Measurements from ENCODE around the gene FBXO2.
A peak's percentile ranks its signal among the peaks of the same experiment; 100 is the strongest.
"Not testable (repeated sequence)": the region's sequence is repeated elsewhere in the genome, so short reads cannot be mapped to it uniquely, and the experiment has no call there.

The FBXO2 gene

DNA sequence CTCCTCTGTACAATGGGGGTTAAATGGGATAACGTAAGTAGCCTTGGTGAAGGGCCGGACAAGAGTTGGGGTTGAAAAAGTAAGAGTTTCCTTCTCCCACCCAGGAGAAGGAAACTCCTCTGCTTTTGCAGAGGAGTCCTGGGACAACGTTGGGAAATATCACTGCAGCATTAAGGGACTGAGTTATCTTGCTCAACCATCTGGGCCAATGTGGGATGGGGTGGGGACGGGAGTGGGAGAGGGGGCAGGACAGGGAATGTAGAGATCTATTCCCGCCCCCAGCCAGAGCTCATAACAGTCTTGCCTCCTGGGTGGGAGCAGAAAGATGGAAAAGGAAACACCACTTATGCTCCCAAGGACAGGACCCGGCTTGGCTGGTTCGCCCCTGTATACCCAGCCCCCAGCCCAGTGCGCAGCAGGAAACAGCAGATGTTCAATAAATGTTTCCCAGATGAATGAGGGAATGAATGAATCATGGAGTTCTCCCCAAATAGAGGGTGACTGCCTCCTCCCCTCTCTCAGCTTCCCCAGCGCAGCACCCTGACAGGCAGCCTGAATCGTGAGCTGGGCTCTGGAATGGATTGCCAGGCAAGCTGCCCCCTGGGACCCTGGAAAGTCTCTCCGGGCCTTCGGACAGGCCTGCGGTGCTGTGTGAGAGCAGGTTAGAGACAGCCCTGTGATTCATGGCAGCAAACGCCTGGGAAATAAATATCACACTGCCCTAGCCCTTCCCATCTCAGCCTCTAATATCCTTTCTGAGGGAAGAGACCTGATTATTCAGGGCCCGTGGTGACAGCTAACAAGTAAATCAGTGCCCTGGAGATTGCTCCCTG is 24.8 kb downstream of the FBXO2 start:
- DNase-seq (ENCODE audit: low read depth) = no peak

DNA sequence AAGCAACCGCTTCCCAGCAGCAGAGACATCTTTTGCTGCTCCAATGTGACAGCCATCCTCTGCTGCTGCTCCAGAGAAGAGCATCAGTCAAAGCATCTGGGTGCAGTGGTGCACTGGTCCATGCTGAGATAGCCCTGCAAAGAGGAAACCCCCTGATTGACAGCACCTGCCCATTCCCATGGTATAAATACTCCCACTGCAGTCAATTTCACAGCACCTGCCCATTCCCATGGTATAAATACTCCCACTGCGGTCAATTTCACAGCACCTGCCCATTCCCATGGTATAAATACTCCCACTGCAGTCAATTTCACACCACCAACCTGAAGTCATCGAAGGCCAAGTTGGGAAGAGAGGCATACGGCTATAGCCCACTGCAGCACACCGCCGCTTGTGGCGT is 25.5 kb downstream of the FBXO2 start:
- DNase-seq (ENCODE audit: low read depth) = no peak

DNA sequence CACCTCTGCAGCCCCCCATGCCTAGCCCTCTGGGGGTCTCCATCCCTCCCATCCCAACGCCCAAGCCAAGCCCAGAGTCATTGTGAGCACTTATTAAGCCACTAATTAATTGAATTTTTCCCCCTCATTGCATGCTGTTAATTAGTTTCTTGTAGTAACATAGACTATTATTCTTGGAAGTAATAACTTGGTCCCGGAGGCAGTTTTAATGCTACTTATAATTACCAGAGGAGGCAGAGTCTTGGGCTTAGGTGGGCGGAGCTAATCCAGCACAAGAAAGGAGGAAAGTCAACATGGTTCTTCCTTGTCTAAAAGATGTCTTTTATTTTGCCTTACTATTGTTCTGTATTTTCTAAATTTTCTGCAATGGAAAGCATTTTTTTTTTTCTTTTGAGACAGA is 27.7 kb downstream of the FBXO2 start:
- DNase-seq (ENCODE audit: low read depth) = no peak

DNA sequence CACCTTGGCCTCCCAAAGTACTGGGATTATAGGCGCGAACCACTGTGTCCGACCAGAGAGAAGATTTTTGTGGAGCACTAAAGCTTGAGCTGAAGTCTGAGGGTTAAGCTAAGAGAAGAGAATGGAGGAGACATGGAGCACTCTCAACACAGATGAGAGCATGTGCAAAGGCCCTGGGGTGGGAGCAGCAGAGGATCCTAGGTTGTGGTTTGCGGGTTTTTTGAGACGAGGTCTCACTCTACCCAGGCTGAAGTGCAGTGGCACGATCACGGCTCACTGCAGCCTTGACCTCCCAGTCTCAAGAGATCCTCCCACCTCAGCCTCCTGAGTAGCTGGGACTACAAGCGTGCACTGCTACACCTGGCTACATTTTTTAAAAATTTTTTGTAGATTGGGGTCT is 30.5 kb downstream of the FBXO2 start:
- no peak for DNase-seq (ENCODE audit: low read depth)

DNA sequence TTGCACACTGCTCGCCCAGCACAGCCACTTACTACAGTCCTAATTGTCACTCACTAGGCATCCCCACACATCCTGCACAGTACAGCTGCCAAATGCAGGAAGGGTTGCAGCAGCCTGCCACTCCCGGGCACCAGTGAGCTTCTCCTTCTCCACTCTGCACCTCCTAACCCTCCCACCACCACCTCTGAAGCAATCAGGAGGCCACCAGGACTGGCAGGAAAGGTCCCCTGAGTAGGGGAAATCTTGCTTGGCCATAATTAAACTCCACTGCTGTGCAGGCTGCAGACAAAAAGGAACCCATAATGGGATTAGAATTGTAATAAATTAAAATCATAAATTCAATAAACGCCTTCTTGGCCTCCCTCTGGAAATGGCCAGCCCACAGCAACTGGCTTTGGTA is 31.8 kb downstream of the FBXO2 start:
- no peak for DNase-seq (ENCODE audit: low read depth)

DNA sequence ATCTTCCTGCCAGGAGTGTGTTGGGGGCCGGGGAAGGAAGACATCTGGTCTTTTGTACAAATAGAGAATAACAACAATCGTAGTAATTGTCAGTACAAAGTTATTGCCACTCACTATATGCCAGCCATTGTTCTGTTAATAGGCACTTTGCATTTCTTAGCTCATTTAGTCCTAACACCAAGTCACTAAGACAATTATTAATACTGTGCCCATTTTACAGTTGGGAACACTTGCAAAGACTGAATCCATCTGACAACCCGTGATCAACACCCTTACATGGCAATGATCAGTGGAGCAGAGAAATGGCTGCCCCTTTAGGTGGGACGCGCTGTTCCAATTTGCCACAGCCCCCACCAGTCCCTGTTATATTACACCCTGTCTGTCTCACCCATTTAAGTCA is 33.3 kb downstream of the FBXO2 start:
- no peak for DNase-seq (ENCODE audit: low read depth)

DNA sequence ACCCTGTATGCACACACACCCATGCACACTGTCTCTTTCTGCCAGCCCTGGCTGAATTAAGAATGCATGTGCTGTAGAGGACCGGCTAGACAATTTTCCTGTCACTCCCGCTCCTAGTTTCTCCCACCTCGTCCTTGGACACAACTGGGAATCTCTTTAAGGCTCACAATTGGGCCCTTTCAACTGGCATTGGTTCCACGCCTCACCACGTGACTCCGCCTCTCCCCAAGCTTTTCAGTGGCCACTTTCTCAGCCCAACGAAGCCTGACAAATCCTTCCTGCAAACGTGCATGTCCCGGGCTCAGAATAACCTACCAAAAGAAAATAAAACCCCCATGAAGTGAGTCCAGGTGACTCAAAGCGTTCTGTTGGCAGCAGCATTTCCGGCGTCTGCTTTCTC is 33.8 kb downstream of the FBXO2 start:
- DNase-seq (ENCODE audit: low read depth) = no peak

DNA sequence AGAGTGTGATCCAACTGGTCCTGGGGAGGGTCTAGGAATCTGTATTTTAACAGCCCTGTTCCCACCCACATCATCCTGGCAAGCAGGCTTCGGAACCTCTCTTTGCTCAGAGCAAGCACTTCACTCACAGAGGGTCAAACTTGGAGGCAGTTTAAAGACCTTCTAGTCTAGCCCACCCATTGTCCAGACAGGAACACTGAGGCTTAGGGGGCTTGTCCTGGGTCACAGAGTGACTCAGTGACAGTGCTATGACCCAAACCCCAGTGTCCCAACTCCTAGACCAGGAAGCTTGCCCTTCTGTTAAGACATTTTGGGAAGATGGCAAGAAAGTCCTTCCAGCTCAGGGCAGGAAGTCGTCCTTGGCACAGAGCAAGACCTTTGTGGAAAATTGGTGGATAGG is 36.5 kb downstream of the FBXO2 start:
- DNase-seq (ENCODE audit: low read depth) = no peak

DNA sequence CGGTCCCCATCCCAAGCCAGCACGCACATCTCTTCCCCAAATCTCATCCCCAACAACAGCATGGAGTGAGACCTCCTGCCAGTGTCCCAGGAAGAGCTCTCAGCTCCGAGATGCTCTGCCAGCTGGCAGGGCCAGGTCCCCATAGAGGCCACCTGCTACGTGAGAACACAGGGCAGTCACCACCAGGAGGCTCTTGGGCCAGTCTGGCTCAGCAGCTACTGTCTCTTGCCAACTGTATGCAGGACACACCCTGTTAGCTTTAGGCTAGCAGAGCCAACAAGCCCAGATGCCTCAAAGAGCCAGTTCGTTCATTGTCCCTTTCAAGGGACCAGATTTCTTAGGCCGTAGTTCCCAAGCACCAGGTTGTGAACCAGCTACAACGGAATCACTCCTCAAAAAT is 36.9 kb downstream of the FBXO2 start:
- no peak for DNase-seq (ENCODE audit: low read depth)

DNA sequence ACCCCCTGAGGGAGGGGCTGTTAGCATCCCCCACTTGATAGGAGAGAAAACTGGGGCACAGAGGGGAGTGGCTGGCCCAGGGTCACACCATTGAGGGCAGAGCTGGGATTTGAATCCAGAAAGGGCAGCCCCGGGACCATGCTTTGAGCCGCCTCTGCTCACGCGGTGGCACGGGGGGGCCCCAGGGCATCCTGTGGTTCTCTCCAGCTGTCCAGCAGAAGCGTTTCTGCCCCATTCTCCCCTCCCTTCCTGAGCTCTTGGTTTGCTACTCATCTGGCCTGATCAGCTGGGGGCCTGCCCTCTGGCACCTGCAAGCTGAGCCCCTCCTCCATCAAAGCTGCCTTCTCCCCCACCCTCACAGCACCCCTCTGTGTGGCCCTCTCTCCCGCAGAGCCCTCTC is 37.5 kb downstream of the FBXO2 start:
- DNase-seq (ENCODE audit: low read depth) = no peak

DNA sequence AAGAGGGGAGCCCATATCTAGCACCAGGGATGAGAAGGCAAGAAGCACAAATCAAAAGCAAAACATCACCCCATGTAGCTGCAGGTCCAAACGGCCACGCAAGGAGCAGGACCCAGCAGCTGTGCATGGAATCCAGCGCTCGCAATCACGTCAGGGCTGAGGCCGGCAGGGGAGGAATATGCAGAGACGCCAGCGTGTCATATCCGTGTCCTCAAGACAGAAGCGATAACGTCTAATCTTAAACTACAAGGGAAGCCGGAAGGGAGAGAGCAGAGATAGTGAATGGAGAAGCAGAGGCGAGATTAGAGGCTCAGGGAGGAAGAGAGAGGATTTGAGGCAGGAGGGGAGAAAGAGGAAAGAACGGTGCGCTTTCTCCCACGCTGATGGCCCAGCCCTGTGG is 39.1 kb downstream of the FBXO2 start:
- DNase-seq (ENCODE audit: low read depth) = peak; percentile 72

DNA sequence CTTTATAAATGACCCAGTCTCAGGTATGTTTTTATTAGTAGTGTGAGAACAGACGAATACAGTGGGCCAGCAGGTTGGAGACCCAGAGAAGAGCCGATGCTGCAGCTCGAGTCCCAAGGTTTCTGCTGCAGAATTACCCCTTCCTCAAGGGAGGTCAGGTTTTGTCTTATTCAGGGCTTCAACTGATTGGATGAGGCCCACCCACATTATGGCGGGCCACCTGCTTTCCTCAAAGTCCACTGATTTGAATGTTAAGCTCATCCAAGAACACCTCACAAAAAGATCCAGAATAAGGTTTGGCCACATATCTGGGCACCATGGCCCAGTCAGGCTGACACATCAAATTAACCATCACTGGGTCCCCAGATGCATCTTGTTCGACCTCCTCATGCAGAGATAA is 40.9 kb downstream of the FBXO2 start:
- DNase-seq (ENCODE audit: low read depth) = no peak

DNA sequence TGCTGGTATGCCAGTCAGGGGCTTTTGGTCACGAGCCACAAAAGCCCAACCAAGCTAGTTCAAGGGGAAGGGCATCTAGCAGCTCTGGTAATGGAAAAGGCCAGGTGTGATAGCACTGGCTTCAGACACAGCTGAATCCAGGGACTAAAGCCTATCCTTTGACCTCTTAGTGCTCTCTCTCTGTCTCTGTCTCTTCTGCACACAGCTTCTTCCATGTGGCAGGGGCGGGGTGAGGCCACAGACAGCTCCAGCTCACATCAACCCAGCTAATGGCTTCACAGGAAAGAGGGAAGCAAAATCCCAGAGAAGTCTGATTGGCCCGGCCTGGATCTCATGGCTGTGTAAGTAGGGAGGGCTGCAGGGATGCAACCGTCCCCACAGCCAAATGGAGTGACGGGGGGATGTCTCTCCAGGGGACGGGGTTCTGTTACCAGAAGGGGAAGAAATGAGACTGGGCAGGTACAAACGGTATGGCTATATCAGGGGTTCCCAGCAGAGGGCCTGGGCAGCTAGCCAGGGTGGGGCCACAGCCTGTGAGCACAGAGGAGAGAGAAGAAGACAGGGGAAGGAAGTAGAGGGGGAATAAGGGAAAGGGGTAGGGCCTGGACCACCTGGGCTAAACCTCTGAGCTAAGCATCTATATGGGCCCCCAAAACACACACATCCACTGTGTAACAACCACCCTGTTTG is 42.4 kb downstream of the FBXO2 start:
- DNase-seq (ENCODE audit: low read depth) = no peak

DNA sequence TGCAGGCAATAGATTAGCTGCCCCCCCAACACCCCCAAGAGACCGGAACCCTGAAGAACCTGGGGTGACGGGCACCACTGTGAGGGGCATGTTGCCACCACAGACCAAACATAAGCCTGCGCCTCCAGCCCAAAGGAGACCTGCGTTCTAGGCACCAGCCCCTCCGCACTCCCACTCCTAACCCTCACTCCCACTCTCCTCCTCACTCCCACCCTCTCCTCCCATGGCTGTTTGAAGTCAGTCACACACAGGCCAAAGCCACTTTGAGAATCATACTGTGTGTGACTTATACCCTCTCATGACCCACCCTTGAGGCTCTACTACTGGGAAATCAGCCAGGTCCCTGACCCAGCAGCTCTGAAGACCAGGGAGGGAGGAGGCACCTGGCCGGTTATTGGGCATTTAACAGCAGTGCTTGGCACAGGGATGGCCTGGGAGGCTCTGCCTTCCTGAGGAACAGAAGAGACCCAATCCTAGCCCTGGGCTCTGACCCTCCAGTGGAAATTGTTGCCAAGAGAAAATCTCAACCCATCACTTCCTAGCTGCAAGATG is 43.5 kb downstream of the FBXO2 start:
- no peak for DNase-seq (ENCODE audit: low read depth)

DNA sequence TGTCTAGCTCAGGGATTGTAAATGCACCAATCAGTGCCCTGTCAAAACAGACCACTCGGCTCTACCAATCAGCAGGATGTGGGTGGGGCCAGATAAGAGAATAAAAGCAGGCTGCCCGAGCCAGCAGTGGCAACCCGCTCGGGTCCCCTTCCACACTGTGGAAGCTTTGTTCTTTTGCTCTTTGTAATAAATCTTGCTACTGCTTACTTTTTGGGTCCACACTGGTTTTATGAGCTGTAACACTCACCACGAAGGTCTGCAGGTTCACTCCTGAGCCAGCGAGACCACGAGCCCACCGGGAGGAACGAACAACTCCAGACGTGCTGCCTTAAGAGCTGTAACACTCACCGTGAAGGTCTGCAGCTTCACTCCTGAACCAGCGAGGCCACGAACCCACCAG is 44.9 kb downstream of the FBXO2 start:
- DNase-seq (ENCODE audit: low read depth) = not testable (repeated sequence)

DNA sequence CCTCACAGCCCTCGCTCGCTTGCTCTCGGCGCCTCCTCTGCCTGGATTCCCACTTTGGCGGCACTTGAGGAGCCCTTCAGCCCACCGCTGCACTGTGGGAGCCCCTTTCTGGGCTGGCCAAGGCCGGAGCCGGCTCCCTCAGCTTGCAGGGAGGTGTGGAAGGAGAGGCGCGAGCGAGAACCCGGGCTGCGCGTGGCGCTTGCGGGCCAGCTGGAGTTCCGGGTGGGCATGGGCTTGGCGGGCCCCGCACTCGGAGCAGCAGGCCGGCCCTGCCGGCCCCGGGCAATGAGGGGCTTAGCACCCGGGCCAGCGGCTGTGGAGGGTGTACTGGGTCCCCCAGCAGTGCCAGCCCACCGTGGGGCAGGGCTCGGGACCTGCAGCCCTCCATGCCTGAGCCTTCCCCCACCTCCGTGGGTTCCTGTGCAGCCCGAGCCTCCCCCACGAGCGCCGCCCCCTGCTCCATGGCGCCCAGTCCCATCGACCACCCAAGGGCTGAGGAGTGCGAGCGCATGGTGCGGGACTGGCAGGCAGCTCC is 45.6 kb downstream of the FBXO2 start:
- DNase-seq (ENCODE audit: low read depth) = not testable (repeated sequence)

DNA sequence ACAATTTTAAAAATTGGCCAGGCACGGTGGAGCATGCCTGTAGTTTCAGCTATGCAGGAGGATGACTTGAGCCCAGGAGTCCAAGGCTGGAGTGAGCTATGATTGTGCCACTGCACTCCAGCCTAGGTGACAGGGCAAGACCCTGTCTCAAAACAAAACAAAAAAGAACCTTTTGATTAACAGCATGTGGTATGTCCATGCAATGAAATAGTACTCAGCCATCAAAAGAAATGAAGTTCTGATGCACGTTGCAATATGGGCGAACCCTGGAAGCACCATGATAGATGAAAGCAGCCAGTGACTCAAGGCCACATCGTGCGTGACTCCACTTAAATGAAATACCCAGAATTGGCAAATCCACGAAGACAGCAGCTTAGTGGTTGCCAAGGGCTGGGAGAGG is 47.5 kb downstream of the FBXO2 start:
- DNase-seq (ENCODE audit: low read depth) = no peak

DNA sequence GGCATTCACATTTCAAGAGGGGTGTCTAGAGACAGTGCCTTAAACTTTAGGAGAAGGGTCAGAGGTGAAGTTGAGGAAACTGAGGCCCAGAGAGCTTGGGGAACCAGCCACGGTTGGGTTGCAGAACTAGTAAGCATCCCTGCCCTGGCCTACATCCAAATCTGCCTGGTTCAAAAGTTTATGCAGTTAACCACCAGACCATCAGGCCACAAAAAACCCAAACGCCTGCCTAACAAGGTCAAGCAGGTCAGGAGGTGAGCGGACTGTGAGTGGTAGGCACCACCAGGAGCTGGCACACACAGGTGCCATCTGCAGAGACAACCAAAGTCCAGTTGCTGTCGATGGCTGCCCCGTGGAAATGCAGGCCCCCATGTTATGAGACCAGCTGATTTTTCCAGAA is 51.2 kb downstream of the FBXO2 start:
- no peak for DNase-seq (ENCODE audit: low read depth)

DNA sequence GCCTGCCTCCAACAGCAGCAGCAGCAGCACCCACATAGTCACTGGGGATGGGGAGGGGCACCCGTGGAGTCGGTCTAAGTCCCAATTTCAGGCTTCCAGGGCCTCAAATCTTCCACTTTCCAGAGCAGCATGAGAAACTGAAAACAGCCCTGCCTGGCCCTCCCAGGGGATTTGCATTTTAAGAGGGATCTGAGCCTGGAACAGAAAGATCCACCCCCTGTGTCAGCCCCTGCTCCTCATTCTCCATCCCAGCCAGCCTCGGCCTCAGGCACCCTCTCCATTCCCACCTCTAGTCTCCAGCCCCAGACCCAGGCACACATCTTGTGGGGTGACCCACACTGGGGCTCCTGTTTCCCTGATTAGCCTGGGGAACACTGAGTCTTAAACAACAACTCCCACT is 51.8 kb downstream of the FBXO2 start:
- no peak for DNase-seq (ENCODE audit: low read depth)

DNA sequence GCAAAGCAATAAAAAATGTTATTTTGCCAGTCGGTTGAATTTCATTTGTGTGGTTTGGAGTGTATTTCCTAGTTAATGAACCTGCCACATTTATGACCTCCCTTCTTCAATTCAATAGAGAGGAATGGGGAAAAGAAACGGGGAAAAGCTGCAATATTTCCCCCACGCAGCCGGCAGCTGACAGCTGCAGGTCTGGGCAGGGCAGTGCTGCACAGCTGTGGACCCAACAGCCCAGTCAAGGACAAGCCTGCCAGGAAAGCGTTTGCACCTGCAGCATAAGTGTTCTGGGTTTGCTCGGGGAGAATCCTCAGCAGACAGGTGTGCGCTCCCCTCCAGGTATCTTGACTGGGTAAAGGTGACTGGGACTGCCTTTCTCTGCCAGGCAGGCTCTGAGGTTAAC is 53.4 kb downstream of the FBXO2 start:
- DNase-seq (ENCODE audit: low read depth) = no peak

DNA sequence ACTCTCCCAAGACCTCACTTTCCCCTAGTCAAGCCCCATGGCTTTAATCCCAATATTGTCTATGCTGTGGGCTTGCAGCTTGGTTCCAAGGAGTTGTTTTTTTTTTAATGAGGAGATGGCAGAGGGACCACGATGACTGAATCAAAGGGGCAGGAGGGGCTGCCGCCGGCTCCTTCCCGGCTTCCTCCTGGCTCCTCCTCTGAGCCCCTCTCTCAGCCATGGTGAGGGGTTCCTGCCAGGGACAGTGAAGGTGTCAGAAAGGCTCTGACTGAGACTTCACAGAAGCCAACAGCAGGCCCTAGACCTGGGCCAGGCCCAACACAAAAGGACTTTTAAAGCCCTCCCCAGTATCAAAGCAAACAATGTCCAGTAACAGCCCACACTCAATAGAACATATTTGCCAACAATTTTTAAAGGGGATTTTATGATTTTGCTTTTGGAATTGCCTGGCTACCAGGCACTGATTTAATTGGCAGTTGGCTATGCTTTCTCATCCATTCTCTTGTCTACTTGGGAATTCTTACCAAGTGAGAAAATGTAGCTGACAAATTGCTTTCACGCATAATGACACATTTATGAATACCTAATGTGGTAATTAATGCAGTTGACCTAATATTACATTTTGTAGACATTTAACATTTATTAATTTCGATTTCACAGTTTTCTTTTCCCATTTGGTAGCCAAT is 54.2 kb downstream of the FBXO2 start:
- DNase-seq (ENCODE audit: low read depth) = no peak

DNA sequence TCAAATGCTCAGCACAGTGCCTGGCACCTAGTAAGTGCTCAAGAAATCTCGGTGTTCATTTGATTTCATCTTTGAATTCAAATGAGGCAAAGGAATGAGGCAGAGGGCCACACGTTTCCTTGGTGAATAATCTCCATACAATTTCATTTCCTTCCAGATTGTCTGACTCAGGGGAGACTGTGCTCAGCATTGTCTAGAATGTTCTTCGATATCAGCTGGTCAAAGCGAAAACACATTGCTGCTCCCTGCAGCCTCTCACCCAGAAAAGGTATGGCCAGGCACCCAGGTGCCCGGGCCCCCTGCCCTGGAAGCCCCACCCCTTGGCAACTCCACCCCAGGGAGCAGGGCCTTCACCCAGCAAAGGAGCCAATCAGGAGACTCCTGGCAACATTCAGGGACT is 55.8 kb downstream of the FBXO2 start:
- no peak for DNase-seq (ENCODE audit: low read depth)

Data from CMK (cell line).